Panc1 (cell line): ENCODE data around the gene SDK2. TPM values are rescaled to one million over a fixed set of nuclear protein-coding genes. Genes with fewer than 3 reads are reported as not detected.

Source experiments
- ATAC-seq: fragments of 200-7000 bp; cut with Tn5 transposase; 2 replicates; pipeline ENCODE4 v1.9.1; 2020; ENCODE audit warnings: mild to moderate bottlenecking, moderate library complexity
- BruUV-seq: library from RNA; stranded (reverse); fragments of 400-500 nt; replicated peaks from 2 replicates; lab custom pipeline; 2021; lab: Mats Ljungman, UMichigan
- CTCF ChIA-PET: fragments of 300-600 bp; sonication (Branson Sonifier 250); formaldehyde crosslinking; loops from one replicate; lab custom pipeline; 2022; ENCODE audit warnings: antibody characterized with exemption; lab: Charles Lee
- POLR2A ChIA-PET: fragments of 300-600 bp; sonication (Branson Sonifier 250); formaldehyde crosslinking; loops from one replicate; lab custom pipeline; 2022; ENCODE audit warnings: antibody characterized with exemption; lab: Charles Lee
- DNase-seq: peaks from one replicate; pipeline ENCODE4 v3.0.0-alpha.2; 2010; ENCODE audit warnings: low read depth, low spot score
- H3K27ac ChIP-seq: 2 replicates; pipeline ENCODE4 v1.5.1; 2011; ENCODE audit warnings: mild to moderate bottlenecking, low read length, inconsistent platforms
- H3K27me3 ChIP-seq: fragments of 200-500 bp; sonication (Bioruptor generic); 2 replicates; pipeline ENCODE4 v1.6.0; 2014; ENCODE audit warnings: low read length, inconsistent platforms; ENCODE audit not compliant: control insufficient read depth, insufficient read depth
- H3K36me3 ChIP-seq: fragments of 200-500 bp; sonication (Bioruptor generic); 2 replicates; pipeline ENCODE4 v1.5.1; 2014; ENCODE audit warnings: inconsistent platforms, mild to moderate bottlenecking, low read length, moderate library complexity; ENCODE audit not compliant: control insufficient read depth, insufficient read depth
- H3K4me1 ChIP-seq: 2 replicates; pipeline ENCODE4 v1.5.1; 2011; ENCODE audit warnings: inconsistent platforms, mild to moderate bottlenecking, low read length, moderate library complexity; ENCODE audit not compliant: control insufficient read depth, insufficient read depth
- H3K4me3 ChIP-seq, 2 experiments: 2 replicates each; pipeline ENCODE4 v1.5.1; 2011 to 2012; ENCODE audit warnings: low read depth in 2 of 2, low read length in 2 of 2, mild to moderate bottlenecking in 2 of 2, inconsistent platforms in 1 of 2, moderate library complexity in 1 of 2
- H3K9me3 ChIP-seq: fragments of 200-500 bp; sonication (Bioruptor generic); 2 replicates; pipeline ENCODE4 v1.5.1; 2014; ENCODE audit warnings: low read depth, mild to moderate bottlenecking, inconsistent platforms, low read length, moderate library complexity; ENCODE audit not compliant: control insufficient read depth, insufficient read depth
- CTCF ChIP-seq: fragments of 450-650 bp; IDR thresholded peaks from 2 replicates; pipeline ENCODE4 v1.5.1; 2017; ENCODE audit warnings: mild to moderate bottlenecking
- POLR2AphosphoS5 ChIP-seq: IDR thresholded peaks from 2 replicates; pipeline ENCODE4 v1.6.1; 2012; ENCODE audit warnings: mild to moderate bottlenecking, low read depth, low read length, moderate library complexity
- REST ChIP-seq, 2 experiments: IDR thresholded peaks; 2 replicates each; pipeline ENCODE4 v1.6.1; 2011 to 2012; ENCODE audit warnings: low read depth in 2 of 2, control low read depth in 1 of 2, low read length in 1 of 2, mild to moderate bottlenecking in 1 of 2, moderate library complexity in 1 of 2; ENCODE audit not compliant: insufficient read depth in 1 of 2
- SIN3A ChIP-seq: IDR thresholded peaks from 2 replicates; pipeline ENCODE4 v1.6.1; 2012; ENCODE audit warnings: low read depth, mild to moderate bottlenecking, low read length, moderate library complexity, borderline replicate concordance; ENCODE audit not compliant: insufficient read depth
- TCF7L2 ChIP-seq: IDR thresholded peaks from 2 replicates; pipeline ENCODE4 v1.6.1; 2011; ENCODE audit warnings: mild to moderate bottlenecking, low read depth, low read length, inconsistent platforms
- in situ Hi-C: cut with HindIII; loops from 2 replicates; pipeline ENCODE4 v1.10.0; 2016; ENCODE audit warnings: low sequenced_read_pairs, low pct_unique_long_range_greater_than_20kb
- intact Hi-C: fragments of 100-400 bp; cut with micrococcal nuclease; formaldehyde crosslinking; loops from one replicate; pipeline ENCODE4 v1.10.0; 2022; ENCODE audit not compliant: unreplicated experiment
- total RNA-seq: library from RNA; stranded (reverse); gene quantifications from one replicate; pipeline ENCODE4 v1.2.1, GENCODE V29; 2021; ENCODE audit not compliant: unreplicated experiment

The SDK2 gene
- total RNA-seq, 1 experiment from 2014 or later = 0.41 TPM

DNA sequence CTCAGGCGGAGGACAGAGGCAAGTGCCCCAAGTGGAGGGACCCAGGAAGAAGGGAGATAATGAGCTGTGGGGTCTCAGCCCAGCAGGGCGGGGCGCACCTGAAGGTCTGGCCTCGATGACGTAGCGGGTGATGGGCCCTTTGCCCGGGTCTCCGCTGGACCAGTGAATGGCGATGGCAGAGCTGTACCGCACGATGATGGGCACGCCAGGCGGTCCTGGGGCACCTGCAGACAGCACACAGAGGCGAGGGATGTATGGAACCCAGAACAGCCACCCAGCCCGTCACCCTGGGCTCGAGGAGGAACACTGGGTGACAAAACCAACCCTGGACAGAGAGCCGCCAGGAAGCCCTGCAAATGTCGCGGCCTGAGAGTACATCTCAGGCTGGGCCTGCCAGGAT lies 286.3 kb downstream of the SDK2 start:
- CTCF ChIA-PET = no interaction called here
- Histone ChIP-seq H3K4me1 (no peaks in the 10 kb centered on the region), H3K27me3 (no peaks in the 10 kb centered on the region), H3K4me3 (no peak overlapping the region), H3K9me3 (no peaks in the 10 kb centered on the region), H3K27ac (no peak overlapping the region), H3K36me3 (no peaks in the 10 kb centered on the region)
- no peak for TF ChIP-seq POLR2AphosphoS5
- no peak for TF ChIP-seq TCF7L2
- no peak for TF ChIP-seq CTCF
- no peak for TF ChIP-seq SIN3A
- TF ChIP-seq REST (IDR thresholded peaks at IDR 0.05; ENCODE audit: insufficient read depth in 1 of 2, low read depth in 2 of 2, low read length in 1 of 2) = no peak
- in situ Hi-C loops (no loop called here), intact Hi-C loops (no loop called here)
- no peak for ATAC-seq
- DNase-seq = no peak
- POLR2A ChIA-PET = no interaction called here
- BruUV-seq = no TSS peak

DNA sequence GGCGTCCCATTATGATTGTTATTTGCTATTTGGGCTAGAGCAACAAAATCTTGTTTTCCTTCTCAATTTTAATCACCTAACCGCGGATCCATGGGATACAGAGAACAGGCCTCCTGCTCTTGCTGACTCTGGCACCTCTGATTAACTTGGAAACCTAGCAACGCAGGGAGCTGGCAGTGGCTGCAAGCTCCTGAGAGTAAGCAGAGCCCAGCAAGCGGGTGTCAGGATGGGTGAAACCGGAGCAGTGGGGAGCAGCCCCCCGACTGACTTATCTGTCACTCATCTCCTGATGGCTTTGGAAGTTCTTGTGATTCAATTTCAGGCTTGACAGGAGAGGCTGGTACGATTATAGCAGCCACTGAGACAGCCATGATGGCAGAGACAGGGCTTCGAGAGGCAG lies 286.9 kb downstream of the SDK2 start:
- intact Hi-C loops (no loop called here), in situ Hi-C loops (no loop called here)
- no peak for DNase-seq
- ATAC-seq = no peak
- Histone ChIP-seq H3K27me3 (no peaks in the 10 kb centered on the region), H3K4me1 (no peaks in the 10 kb centered on the region), H3K9me3 (no peaks in the 10 kb centered on the region), H3K4me3 (no peak overlapping the region), H3K27ac (no peak overlapping the region), H3K36me3 (no peaks in the 10 kb centered on the region)
- POLR2A ChIA-PET = no interaction called here
- no TSS peak for BruUV-seq
- CTCF ChIA-PET = no interaction called here
- TF ChIP-seq CTCF = no peak
- no peak for TF ChIP-seq POLR2AphosphoS5
- no peak for TF ChIP-seq TCF7L2
- TF ChIP-seq SIN3A = no peak
- no peak for TF ChIP-seq REST (IDR thresholded peaks at IDR 0.05; ENCODE audit: insufficient read depth in 1 of 2, low read depth in 2 of 2, low read length in 1 of 2)
